Peyer's patch (tissue), 4 donors: Measurements from ENCODE around the gene TEAD3. TPM values are rescaled to one million over a fixed set of nuclear protein-coding genes. Genes with fewer than 3 reads are reported as not detected.

Experiments used
- DNase-seq, 3 donors: peaks; one replicate each; pipeline ENCODE4 v3.0.0-alpha.2; 2017 to 2019
- H3K27ac ChIP-seq, 4 donors: fragments of 200-600 bp; sonication (generic); one replicate each; pipeline ENCODE4 v1.5.1; 2016 to 2019
- H3K27me3 ChIP-seq, 2 donors: fragments of 200-600 bp; sonication (generic); one replicate each; pipeline ENCODE4 v1.5.1; 2019
- H3K36me3 ChIP-seq, 3 donors: fragments of 200-600 bp; sonication (generic); one replicate each; pipeline ENCODE4 v1.5.1; 2016 to 2019
- H3K4me1 ChIP-seq, 4 donors: fragments of 200-600 bp; sonication (generic); one replicate each; pipeline ENCODE4 v1.5.1; 2016 to 2019
- H3K4me3 ChIP-seq, 4 donors: fragments of 200-600 bp; sonication (generic); 1 replicate in 3 of 4; 2 replicates in 1 of 4; pipeline ENCODE4 v1.5.1; 2016 to 2019; ENCODE audit warnings: mild to moderate bottlenecking in 1 of 4
- H3K9me3 ChIP-seq, 4 donors: fragments of 200-600 bp; sonication (generic); one replicate each; pipeline ENCODE4 v1.5.1; 2016 to 2019; ENCODE audit warnings: mild to moderate bottlenecking in 1 of 4
- CTCF ChIP-seq, 6 experiments: fragments of 450-650 bp in 4 of 6; fragments of 200-600 bp in 2 of 6; sonication (generic) in 1 of 6; IDR thresholded peaks; one replicate each; pipeline ENCODE4 v1.5.1; 2017 to 2019; ENCODE audit warnings: antibody characterized with exemption in 6 of 6, mild to moderate bottlenecking in 3 of 6, moderate library complexity in 1 of 6
- POLR2A ChIP-seq, 2 donors: fragments of 450-650 bp; IDR thresholded peaks; one replicate each; pipeline ENCODE4 v1.5.1; 2017; ENCODE audit warnings: antibody characterized with exemption in 2 of 2, mild to moderate bottlenecking in 2 of 2, moderate library complexity in 2 of 2
- total RNA-seq, 4 donors: library from RNA; depleted of rRNA; stranded (reverse); fragments of >200 nt; gene quantifications; one replicate each; pipeline ENCODE4 v1.1.0, GENCODE V29; 2016

Gene TEAD3
- total RNA-seq, 4 donors from 2014 or later: 10.7 to 32.9 (median 27.4) TPM

GRCh38 chr6:35508542-35508941, 11.7 kb upstream of the TEAD3 start:
- no peak for TF ChIP-seq CTCF (IDR thresholded peaks at IDR 0.05)
- no peak for TF ChIP-seq POLR2A (IDR thresholded peaks at IDR 0.05)

GRCh38 chr6:35508027-35508426, 11.1 kb upstream of the TEAD3 start:
- Histone ChIP-seq H3K4me1 (no peaks in the 10 kb centered on the region), H3K36me3 (no peaks in the 10 kb centered on the region), H3K27ac (no peak overlapping the region), H3K4me3 (no peak overlapping the region), H3K9me3 (no peaks in the 10 kb centered on the region), H3K27me3 (peaks cover 0 to 6% of the 10 kb centered on the region in 2 donors)
- no peak for DNase-seq
- TF ChIP-seq POLR2A (IDR thresholded peaks at IDR 0.05) (no peak), CTCF (IDR thresholded peaks at IDR 0.05) (no peak)

More at GRCh38 chr6:35508542-35508941, 11.7 kb upstream of the TEAD3 start:
- Histone ChIP-seq H3K9me3 (no peaks in the 10 kb centered on the region), H3K4me1 (no peaks in the 10 kb centered on the region), H3K36me3 (no peaks in the 10 kb centered on the region), H3K27me3 (peaks cover 0 to 6% of the 10 kb centered on the region in 2 donors), H3K27ac (no peak overlapping the region), H3K4me3 (no peak overlapping the region)
- no peak for DNase-seq

- Histone ChIP-seq H3K4me3 (no peak overlapping the region), H3K36me3 (no peaks in the 10 kb centered on the region), H3K4me1 (no peaks in the 10 kb centered on the region), H3K27me3 (peaks cover 0 to 4% of the 10 kb centered on the region in 2 donors), H3K27ac (no peak overlapping the region), H3K9me3 (no peaks in the 10 kb centered on the region)
- DNase-seq: no peak
- no peak for TF ChIP-seq CTCF (IDR thresholded peaks at IDR 0.05)
- no peak for TF ChIP-seq POLR2A (IDR thresholded peaks at IDR 0.05)
Measured at GRCh38 chr6:35507221-35507620, 10.3 kb upstream of the TEAD3 start.

- Histone ChIP-seq H3K27ac (no peak overlapping the region), H3K36me3 (no peaks in the 10 kb centered on the region), H3K4me1 (no peaks in the 10 kb centered on the region), H3K27me3 (no peaks in the 10 kb centered on the region), H3K4me3 (no peak overlapping the region), H3K9me3 (no peaks in the 10 kb centered on the region)
- DNase-seq: no peak
- TF ChIP-seq CTCF (IDR thresholded peaks at IDR 0.05) (no peak), POLR2A (IDR thresholded peaks at IDR 0.05) (no peak)
Measured at GRCh38 chr6:35506536-35506935, 9.7 kb upstream of the TEAD3 start.

- Histone ChIP-seq H3K9me3 (no peaks in the 10 kb centered on the region), H3K27ac (no peak overlapping the region), H3K27me3 (no peaks in the 10 kb centered on the region), H3K4me3 (no peak overlapping the region), H3K36me3 (no peaks in the 10 kb centered on the region), H3K4me1 (no peaks in the 10 kb centered on the region)
- no peak for DNase-seq
- TF ChIP-seq CTCF (IDR thresholded peaks at IDR 0.05) (no peak), POLR2A (IDR thresholded peaks at IDR 0.05) (no peak)
Measured at GRCh38 chr6:35505999-35506412, 9.1 kb upstream of the TEAD3 start.

GRCh38 chr6:35503534-35503933, 6.7 kb upstream of the TEAD3 start:
- Histone ChIP-seq H3K9me3 (no peaks in the 10 kb centered on the region), H3K27me3 (no peaks in the 10 kb centered on the region), H3K36me3 (no peaks in the 10 kb centered on the region), H3K4me1 (peaks cover 0 to under 1% (median 0%) of the 10 kb centered on the region in 4 donors), H3K4me3 (no peak overlapping the region), H3K27ac (no peak overlapping the region)
- TF ChIP-seq CTCF (IDR thresholded peaks at IDR 0.05): no peak
- DNase-seq: no peak
